Stimulated activated CD4-positive, alpha-beta T cell treated with anti-CD3 and anti-CD28 coated beads, Interleukin-2, amount 100 ng/mL, for 4 hours (primary cell): Measurements from ENCODE around the gene LMBR1.

Experiments used
- DNase-seq: peaks from one replicate; pipeline ENCODE4 v3.0.0-alpha.2; 2020; ENCODE audit warnings: low read depth

LMBR1 gene

GRCh38 chr7:156691764-156692163 lies 201.2 kb downstream of the LMBR1 start:
- no peak for DNase-seq

- DNase-seq, result no peak
Measured at GRCh38 chr7:156684661-156685060, 208.3 kb downstream of the LMBR1 start.

DNA sequence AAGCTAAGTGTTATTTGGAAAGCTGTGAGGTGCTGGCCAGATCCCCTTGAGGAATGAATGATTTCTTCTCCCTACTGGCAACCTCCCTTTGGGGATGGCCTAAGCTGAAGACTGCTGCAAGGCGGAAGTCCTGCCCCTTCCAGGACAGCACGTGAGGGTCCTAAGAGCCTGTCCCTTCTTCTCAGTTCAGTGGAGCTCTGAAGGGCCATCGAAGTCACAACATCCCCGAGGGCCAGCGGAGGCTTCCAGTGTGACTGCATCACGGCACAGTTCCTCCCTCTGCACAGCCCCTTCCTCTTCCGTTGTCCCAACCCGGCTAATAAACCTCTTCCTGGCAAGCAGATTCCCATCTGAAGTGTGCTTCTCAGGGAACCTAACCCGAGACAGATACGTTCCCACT lies 208.7 kb downstream of the LMBR1 start:
- no peak for DNase-seq

DNA sequence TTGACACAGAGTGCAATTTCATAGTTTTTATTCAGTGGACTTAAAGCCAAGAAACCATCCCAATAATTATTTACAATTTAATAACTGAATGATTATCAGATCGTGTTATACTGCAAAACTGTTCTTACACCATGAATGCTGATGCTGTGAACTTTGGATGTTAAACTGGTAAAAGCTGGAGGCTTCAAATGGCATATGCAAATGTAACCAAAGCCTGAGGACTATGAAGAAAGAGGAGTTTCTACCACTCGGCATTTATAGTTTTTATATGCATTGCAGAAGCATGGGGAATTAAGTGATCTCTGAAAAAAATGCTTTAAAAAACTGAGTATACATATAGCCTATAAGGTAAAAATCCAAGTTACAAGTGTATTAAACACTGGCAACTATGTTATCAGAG lies 210.1 kb downstream of the LMBR1 start:
- DNase-seq, result no peak

- DNase-seq, result no peak
Measured at GRCh38 chr7:156680281-156680680, 212.7 kb downstream of the LMBR1 start.

GRCh38 chr7:156677374-156678054 lies 215.5 kb downstream of the LMBR1 start:
- DNase-seq, result no peak

DNA sequence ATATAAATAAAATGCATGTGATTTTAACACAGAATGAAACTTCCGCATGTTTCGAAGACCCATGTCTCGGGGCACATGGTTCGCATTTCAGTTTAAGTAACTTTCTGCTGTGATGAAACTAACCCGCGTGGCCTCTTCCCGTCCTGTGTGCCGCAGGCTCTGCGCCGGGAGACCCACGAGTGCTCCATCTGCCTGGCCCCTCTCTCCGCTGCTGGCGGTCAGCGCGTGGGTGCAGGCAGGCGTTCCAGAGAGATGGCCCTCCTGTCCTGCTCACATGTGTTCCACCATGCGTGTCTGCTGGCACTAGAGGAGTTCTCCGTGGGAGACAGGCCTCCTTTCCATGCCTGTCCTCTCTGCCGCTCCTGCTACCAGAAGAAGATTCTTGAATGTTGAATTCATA lies 216.7 kb downstream of the LMBR1 start:
- no peak for DNase-seq

DNA sequence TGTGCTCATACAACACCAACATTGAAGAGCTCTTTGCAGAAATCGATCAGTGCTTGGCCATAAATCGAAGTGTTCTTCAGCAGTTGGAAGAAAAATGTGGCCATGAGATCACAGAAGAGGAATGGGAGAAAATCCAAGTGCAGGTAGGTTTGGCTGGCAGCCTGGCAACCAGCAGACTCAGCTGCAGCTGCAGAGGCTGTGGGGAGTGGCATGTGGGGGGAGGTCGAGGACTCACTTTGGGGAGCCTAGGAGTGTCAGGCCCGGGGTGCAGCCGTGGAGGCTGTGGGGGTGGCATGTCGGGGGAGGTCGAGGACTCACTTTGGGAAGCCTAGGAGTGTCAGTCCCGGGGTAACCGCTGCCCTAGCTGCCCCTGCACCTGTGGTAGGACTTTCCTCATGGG lies 217.3 kb downstream of the LMBR1 start:
- DNase-seq, result no peak

- DNase-seq, result no peak
Measured at GRCh38 chr7:156673902-156674301, 219.1 kb downstream of the LMBR1 start.

- DNase-seq, result no peak
Measured at GRCh38 chr7:156673454-156673853, 219.5 kb downstream of the LMBR1 start.

DNA sequence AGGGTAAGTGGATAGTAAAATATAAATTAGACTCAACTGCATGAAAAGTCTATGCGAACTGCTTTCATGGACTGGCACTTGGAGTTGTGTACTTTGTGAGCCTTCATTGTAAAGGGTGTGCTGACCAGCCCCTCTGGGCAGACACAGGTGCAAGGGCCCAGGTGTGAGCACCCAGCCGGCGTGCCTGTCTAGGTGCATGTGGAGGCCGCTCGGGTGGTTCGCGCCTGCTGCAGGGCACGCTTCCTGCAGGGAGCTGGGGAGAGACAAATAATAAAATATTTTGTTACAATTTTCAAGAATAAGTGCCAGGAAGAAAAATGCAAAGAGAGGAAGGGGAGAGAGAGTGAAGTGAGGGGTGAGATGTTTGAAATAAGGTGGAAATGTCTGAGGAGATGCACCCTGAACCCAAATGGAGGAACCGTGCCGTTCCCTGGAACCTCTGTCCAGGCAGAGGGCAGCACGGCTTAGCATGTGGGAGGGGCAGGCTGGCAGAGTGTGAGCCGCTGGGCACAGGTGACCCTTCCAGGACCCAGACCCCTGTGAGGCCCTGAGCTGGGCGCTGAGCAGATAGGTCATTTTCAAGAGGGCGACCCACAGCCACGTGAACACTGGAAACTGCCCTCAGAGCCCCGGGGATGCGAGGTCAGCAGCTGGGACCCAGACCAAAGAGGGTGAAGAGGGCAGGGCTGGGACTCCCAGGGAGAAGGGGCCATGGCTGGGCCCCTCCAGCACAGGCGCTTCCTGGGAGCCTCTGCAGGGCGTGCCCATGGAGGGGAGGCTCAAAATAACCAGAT lies 223.8 kb downstream of the LMBR1 start:
- DNase-seq, result no peak

DNA sequence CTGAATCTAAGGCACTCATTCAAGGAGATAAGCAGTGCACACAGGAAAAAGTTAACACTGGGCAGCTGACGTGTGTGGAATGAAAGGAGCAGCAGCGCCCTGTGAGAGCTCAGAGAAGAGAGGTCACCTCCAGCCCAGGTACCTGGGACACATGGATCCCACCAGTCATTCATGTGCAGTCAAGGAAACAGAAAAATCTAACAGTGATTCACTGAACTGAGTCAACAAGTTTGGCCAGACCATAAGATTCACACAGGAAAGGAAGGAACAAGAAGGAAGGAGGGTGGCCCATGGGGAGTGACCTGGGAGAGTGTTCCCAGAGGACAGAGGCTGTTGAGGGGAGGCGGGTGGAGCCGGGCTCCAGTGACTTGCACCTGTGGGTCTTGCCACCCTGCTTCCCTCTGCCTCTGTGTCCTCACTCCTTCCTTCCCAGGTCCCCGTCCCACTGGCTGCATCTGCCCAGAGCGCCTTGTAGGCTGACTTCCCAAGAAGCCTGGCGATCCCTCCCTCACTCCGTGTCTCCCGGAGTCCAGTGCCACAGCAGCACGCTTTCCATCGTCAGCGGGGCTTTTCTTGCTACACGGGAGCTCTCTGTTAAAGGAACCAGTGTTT lies 224.7 kb downstream of the LMBR1 start:
- DNase-seq, result no peak

DNA sequence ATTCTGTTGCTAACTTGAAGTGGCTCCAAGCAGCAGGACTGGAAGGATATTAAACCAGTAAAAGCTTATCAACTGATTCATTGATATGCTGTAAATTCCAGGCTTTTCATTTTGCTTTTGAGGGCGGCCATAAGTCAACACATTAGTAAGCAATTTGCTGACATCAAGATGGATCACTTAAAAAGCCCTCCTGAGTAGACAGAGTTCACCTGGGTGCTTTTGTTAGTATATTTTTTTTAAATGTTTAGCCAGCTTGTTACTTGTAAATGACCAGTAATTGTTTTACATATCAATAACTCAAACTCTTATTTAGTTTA lies 225.9 kb downstream of the LMBR1 start:
- no peak for DNase-seq

DNA sequence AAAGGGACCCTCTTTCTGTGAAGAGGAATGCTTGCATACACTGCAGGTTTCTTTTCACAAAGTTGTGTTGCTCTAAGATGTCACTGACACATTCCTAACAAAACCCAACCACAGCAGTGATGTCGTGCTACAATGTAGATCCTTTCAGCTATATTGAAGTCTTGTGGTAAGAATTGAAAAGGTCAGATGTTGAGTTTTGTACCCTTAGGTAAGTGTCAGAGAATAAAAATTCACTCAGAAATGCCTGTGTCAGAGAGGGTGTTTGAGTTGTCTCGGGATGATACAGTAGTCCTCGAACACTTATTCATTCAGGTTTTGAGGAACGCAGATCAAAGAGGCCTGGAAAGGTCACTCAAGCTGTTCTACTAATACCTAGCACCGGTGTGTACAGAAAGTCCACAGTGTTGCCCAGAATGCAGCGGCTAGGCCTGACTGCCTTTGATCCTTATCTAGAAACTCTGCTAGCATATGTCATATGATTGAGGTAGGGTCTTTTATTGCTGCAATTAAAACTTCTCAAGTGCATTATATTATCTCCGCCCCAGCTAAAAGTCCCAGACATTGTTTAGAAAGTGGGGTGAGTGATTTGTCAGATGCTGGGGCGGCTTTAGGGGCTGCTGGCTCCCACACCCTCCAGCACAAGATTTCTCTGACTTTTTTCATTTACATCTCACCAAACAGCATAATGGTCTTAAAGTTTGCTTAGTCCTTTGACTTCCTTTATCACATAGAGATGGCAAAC lies 226.4 kb downstream of the LMBR1 start:
- DNase-seq, result no peak

GRCh38 chr7:156665101-156665500 lies 227.9 kb downstream of the LMBR1 start:
- DNase-seq, result no peak

DNA sequence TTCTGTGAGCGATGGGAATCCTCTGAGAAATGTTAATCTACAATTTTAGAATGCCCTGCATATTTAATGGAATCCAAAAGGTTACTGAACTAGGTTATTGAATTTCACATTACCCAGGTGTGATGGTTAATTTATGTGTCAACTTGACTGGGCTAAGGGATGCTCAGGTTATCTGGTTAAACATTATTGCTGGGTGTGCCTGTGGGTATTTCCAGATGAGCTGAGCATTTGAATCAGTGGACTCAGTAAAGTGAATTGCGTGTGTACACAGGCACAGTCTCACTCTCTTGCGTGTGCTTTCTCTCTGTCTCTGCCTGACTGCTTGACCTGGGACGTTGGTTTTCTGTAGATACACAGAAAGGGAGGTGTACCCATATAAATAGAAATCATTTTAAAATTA lies 230.7 kb downstream of the LMBR1 start:
- no peak for DNase-seq

DNA sequence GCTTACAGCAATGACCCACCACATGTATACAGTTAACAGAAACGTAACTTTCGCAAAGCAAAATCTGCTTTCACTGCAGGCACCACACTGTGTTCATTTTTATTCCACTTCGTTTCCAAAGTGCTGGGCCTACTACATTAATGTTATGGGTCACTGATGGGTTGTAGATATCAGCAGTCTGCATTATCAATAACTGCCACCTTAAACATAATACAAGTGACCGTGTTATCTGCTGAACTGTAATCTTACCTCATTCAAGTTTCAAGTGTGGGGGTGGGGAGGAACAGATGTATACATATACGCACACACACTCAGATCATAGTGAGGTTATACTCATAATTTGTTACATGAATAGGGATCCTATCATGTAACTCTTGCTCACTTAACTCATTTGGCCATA lies 231.3 kb downstream of the LMBR1 start:
- DNase-seq, result no peak

GRCh38 chr7:156659961-156660360 lies 233.0 kb downstream of the LMBR1 start:
- DNase-seq, result no peak

GRCh38 chr7:156659203-156659602 lies 233.8 kb downstream of the LMBR1 start:
- DNase-seq, result no peak

GRCh38 chr7:156657681-156658080 lies 235.3 kb downstream of the LMBR1 start:
- no peak for DNase-seq

DNA sequence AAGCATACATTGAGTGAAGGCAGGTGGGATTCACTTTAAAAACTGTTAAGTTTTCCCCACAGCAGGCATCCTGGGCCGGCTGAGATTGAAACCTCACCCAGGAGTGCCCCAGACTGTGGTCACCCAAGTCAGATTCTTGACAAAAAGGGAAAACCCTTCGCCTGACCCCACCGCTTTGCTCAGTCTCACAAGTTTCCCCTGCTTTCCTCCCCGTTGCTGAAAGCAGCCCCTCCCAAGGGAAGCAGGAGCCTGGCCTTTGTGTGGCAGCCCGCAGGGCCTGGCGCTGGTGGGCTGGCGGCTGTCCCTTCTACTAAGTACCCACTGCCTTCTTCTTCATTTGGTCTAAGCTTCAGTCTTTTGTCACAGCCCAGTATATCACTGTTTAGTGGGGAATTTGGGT lies 236.4 kb downstream of the LMBR1 start:
- DNase-seq, result no peak

DNA sequence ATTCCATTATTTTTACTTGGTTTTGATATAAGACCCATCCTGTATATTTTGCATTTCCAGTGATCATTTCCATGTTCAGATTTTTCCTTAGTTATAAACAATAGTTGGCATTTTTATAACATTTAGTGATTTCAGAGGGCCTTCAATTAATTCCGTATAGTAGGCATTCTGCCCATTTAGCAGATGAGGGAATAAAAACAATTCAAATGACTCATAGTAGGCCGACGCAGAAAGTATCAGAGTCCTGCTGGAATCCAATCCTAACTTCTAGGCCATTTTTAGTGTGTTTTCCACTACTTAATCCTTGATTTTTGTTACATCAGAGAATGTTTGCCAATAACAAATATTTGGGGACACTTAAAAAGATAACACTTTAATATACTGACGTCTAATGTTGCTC lies 237.0 kb downstream of the LMBR1 start:
- DNase-seq, result no peak

GRCh38 chr7:156655251-156655650 lies 237.7 kb downstream of the LMBR1 start:
- no peak for DNase-seq
